ENCODE results near the gene TRAF2.
"Not testable (repeated sequence)": the region's sequence is repeated elsewhere in the genome, so short reads cannot be mapped to it uniquely, and the experiment has no call there.

Gene TRAF2

GRCh38 chr9:136885950-136886578 lies at the start of gene TRAF2:
Gene TRAF2 (plus strand): TSS chr9:136886516. CDS start chr9:136898741, 12,225 bp downstream.
- peak; percentile 98 for ATAC-seq

GRCh38 chr9:136837146-136837855 lies 49.0 kb upstream of the TRAF2 start:
- TF ChIP-seq ARNTL (CRISPR knock-in tag; IDR thresholded peaks at IDR 0.05; ENCODE audit: borderline replicate concordance, low read depth) (no peak), ZNF70 (CRISPR knock-in tag; IDR thresholded peaks at IDR 0.05) (no peak), TOX (CRISPR knock-in tag; IDR thresholded peaks at IDR 0.05; ENCODE audit: borderline replicate concordance) (no peak), CSDC2 (CRISPR knock-in tag; IDR thresholded peaks at IDR 0.05) (no peak), ISL1 (CRISPR knock-in tag; IDR thresholded peaks at IDR 0.05) (no peak), TSHZ2 (CRISPR knock-in tag; IDR thresholded peaks at IDR 0.05) (no peak), PATZ1 (CRISPR knock-in tag; IDR thresholded peaks at IDR 0.05; ENCODE audit: borderline replicate concordance) (no peak)
- no peak for ATAC-seq

More at GRCh38 chr9:136885950-136886578, at the start of gene TRAF2:
- TF ChIP-seq RARB (CRISPR knock-in tag; IDR thresholded peaks at IDR 0.05) (no peak), ZFP30 (CRISPR knock-in tag; IDR thresholded peaks at IDR 0.05) (no peak)

GRCh38 chr9:136837856-136838277 lies 48.4 kb upstream of the TRAF2 start:
- ATAC-seq, result not testable (repeated sequence)

GRCh38 chr9:136838314-136839228 lies 47.7 kb upstream of the TRAF2 start:
- TF ChIP-seq BACH2 (CRISPR knock-in tag; IDR thresholded peaks at IDR 0.05; ENCODE audit: borderline replicate concordance) (no peak), CSDC2 (CRISPR knock-in tag; IDR thresholded peaks at IDR 0.05) (no peak), TSHZ2 (CRISPR knock-in tag; IDR thresholded peaks at IDR 0.05) (no peak), CREB5 (CRISPR knock-in tag; IDR thresholded peaks at IDR 0.05; ENCODE audit: low read depth) (no peak), ESRRG (CRISPR knock-in tag; IDR thresholded peaks at IDR 0.05) (no peak), ARNTL (CRISPR knock-in tag; IDR thresholded peaks at IDR 0.05; ENCODE audit: borderline replicate concordance, low read depth) (no peak), ISL1 (CRISPR knock-in tag; IDR thresholded peaks at IDR 0.05) (no peak), ZFP30 (CRISPR knock-in tag; IDR thresholded peaks at IDR 0.05) (no peak), TOX (CRISPR knock-in tag; IDR thresholded peaks at IDR 0.05; ENCODE audit: borderline replicate concordance) (no peak)
- no peak for ATAC-seq
